ENCODE measurements around the gene ADAMTS19. TPM values are rescaled to one million over a fixed set of nuclear protein-coding genes. Genes with fewer than 3 reads are reported as not detected.

Gene ADAMTS19
- total RNA-seq, 1 experiment from 2014 or later: 20.3 TPM

DNA sequence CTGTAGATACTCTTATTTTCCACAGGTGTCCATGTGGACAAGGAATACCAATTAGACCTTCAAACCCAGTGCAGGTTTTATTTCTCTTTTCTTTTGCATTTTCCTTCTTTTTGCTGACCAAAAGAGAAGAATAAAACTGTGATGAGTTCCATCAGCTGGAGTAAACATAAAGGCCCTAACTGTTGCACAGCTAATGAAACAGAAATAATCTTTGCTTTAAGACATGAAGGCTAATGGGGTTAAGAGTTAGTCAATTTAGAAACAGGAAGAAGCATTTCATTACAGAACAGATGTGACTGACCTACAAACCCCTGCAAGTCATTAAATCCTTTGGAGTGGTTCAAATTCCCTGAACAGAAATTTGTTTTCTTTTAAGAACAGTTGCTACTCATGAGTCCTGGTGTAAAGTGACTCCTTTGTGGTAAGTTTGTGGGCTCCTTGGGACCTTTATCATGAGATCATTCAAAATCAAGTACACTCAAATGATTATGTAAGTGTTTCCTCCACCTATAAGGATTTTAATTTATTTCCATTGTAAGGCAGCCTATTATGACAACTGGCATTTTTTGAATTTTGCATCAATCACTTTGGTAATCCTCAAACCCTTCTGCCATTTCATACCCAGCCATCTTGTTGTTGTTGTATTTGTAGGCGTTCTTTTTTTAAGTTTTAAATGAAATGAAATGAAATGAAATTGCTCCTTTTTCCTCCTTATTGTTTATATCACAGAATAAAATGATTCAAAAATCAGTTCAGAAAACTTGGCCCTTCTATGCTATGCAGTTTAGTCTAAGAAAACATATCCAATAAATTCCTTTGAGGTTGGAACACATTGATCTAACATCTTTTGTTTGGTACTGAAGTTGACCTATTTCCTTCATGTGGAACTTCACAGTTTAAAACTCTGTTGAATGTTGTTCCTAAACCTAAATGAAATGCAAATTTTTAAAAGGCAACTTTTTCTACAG is 289.1 kb downstream of the ADAMTS19 start:
- no peak overlapping the region for H3K27ac Mint-ChIP-seq
- H3K18ac ChIP-seq (ENCODE audit: insufficient read length, low read depth, low read length): no peak overlapping the region
- H4K20me1 ChIP-seq (ENCODE audit: control insufficient read depth, insufficient read depth, insufficient read length): no peaks in the 10 kb centered on the region
- no CpG with 5 or more reads among the region's 1 CpG for WGBS (ENCODE audit: extremely low coverage, insufficient read length, low lambda C conversion rate)
- H3K36me3 Mint-ChIP-seq (ENCODE audit: insufficient read depth in 1 of 3, low read depth in 3 of 3): no peaks in the 10 kb centered on the region
- H3K23me2 ChIP-seq (ENCODE audit: insufficient read length, low read depth, low read length, poor library complexity, severe bottlenecking): no peaks in the 10 kb centered on the region
- no peaks in the 10 kb centered on the region for H3K9me3 ChIP-seq (ENCODE audit: control insufficient read depth, low read depth, low read length)
- H3K27me3 ChIP-seq (ENCODE audit: insufficient read depth, low read length): no peaks in the 10 kb centered on the region
- H3K23ac ChIP-seq (ENCODE audit: insufficient read length, low read depth, low read length): no peak overlapping the region
- H2AFZ ChIP-seq (ENCODE audit: low read length): no peak overlapping the region
- no peak overlapping the region for H2BK120ac ChIP-seq (ENCODE audit: low read depth, low read length, poor library complexity, severe bottlenecking)
- no peak overlapping the region for H3K9ac ChIP-seq (ENCODE audit: extremely low read depth, insufficient read length, low read length)
- H3K9me3 Mint-ChIP-seq: no peaks in the 10 kb centered on the region
- H2BK5ac ChIP-seq (ENCODE audit: insufficient read length, low read length): no peak overlapping the region
- no peak for DNase-seq
- no peaks in the 10 kb centered on the region for H3K79me2 ChIP-seq (ENCODE audit: insufficient read depth, low read length)
- no peak overlapping the region for H2AK5ac ChIP-seq (ENCODE audit: insufficient read length, low read length)
- no peak overlapping the region for H3T11ph ChIP-seq (ENCODE audit: low read length)
- no peak overlapping the region for H2BK20ac ChIP-seq (ENCODE audit: low read depth, low read length, poor library complexity, severe bottlenecking)
- H3K27ac ChIP-seq (ENCODE audit: insufficient read length, low read depth, low read length): no peak overlapping the region
- H4K91ac ChIP-seq (ENCODE audit: insufficient read length, low read depth, low read length): no peak overlapping the region
- H3K4me2 ChIP-seq (ENCODE audit: insufficient read depth, insufficient read length, low read length): no peak overlapping the region
- no peak overlapping the region for H4K8ac ChIP-seq (replicated peaks; ENCODE audit: insufficient read length, low read depth, low read length)
- H2BK12ac ChIP-seq (ENCODE audit: insufficient read length, low read depth, low read length): no peak overlapping the region
- no peaks in the 10 kb centered on the region for H3K79me1 ChIP-seq (ENCODE audit: insufficient read depth, low read depth, low read length, poor library complexity, severe bottlenecking)
- no peaks in the 10 kb centered on the region for H3K27me3 Mint-ChIP-seq (ENCODE audit: low read depth)
- no peaks in the 10 kb centered on the region for H3K4me1 ChIP-seq (ENCODE audit: insufficient read depth, low read length)
- no peak overlapping the region for H2BK15ac ChIP-seq (ENCODE audit: low read depth, low read length)
- TF ChIP-seq, protein P1, sequence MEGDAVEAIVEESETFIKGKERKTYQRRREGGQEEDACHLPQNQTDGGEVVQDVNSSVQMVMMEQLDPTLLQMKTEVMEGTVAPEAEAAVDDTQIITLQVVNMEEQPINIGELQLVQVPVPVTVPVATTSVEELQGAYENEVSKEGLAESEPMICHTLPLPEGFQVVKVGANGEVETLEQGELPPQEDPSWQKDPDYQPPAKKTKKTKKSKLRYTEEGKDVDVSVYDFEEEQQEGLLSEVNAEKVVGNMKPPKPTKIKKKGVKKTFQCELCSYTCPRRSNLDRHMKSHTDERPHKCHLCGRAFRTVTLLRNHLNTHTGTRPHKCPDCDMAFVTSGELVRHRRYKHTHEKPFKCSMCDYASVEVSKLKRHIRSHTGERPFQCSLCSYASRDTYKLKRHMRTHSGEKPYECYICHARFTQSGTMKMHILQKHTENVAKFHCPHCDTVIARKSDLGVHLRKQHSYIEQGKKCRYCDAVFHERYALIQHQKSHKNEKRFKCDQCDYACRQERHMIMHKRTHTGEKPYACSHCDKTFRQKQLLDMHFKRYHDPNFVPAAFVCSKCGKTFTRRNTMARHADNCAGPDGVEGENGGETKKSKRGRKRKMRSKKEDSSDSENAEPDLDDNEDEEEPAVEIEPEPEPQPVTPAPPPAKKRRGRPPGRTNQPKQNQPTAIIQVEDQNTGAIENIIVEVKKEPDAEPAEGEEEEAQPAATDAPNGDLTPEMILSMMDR (conservative IDR thresholded peaks at IDR 0.05): no peak
- H3K4me3 Mint-ChIP-seq: no peak overlapping the region
- no peak overlapping the region for H4K5ac ChIP-seq (ENCODE audit: insufficient read length, low read depth, low read length)
- peaks cover 5% of the 10 kb centered on the region in 2 experiments; a peak in 2 of 4 replicates for H3K4me1 Mint-ChIP-seq
- H3K4ac ChIP-seq (ENCODE audit: low read depth, low read length): no peak overlapping the region
- no peak overlapping the region for H3K56ac ChIP-seq (ENCODE audit: insufficient read length, low read depth, low read length)
- no peak overlapping the region for H3K14ac ChIP-seq (ENCODE audit: insufficient read depth, low read length)
